ENCODE results near the gene LRRC28.

The LRRC28 gene

DNA sequence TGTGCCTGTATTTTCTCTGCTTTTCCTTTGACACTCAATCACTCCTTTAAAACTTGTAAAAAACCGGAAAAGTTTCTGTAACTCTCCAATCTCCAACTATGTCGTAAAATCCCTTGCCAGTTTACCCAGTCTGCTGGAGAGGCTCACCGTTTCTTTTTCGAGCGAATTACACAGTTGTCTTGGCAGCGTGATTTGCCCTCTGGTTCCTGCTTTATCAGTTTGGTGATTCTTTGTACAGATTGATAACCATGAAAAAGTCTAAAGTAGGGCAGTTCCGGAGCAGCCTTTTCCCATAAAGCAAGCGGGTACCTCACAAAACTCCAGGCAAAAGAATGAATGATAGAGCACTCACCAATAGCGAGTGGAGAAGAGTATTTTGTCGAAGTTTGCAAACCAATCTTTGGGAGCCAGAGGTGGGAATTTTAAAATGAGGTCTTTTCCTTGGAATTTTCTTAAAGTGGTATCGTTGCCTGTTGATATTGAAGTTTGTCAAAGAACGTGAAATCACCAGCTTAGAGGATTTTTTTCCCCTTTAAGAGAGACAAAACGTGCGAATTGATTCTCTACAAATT, 1.9 kb upstream of the LRRC28 start, which contains the start of gene TTC23:
Gene TTC23, minus strand, starts transcription at position 312 of the 572 bp plus-strand sequence. CDS start 20,869 bp downstream, outside the sequence.
- peak in 19 of 56 donors; percentile 2 to 50 (median 12) for DNase-seq

DNA sequence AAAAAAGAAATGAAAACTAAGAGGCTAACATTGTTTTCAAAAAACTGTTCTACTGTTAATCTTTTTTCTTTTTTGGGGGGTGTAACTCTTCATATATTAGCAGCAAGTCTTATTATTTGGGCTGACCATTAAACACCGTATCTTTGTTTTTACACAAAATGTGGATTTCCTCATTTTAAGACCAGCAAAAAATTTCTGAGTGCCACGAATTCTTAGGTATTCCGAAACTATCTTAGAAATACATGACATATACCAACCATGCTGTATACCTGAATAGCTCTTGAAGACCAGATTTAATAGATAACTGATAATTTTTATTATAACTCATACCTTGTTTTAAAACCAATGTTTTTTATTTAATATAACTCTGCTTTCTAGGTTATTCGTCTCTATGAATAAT, 1.3 kb upstream of the LRRC28 start:
- no peak for DNase-seq

DNA sequence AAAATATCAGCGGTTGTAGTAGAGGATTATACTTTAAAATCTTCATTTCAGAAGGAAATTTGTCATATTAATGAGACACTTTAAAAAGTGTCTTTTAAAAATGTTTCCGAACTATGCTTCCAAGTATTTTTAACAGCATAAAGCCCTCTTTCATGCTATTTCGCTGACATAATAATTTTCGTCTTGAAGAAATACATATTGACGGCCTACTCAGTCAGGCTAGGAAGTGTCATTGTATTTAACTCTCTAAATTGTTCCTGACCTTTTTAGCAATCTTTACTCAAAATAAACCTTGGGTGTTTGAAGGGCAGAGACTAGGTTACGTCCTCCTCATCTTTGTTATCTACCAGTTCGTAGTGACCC, 806 bp upstream of the LRRC28 start:
- no peak for DNase-seq

DNA sequence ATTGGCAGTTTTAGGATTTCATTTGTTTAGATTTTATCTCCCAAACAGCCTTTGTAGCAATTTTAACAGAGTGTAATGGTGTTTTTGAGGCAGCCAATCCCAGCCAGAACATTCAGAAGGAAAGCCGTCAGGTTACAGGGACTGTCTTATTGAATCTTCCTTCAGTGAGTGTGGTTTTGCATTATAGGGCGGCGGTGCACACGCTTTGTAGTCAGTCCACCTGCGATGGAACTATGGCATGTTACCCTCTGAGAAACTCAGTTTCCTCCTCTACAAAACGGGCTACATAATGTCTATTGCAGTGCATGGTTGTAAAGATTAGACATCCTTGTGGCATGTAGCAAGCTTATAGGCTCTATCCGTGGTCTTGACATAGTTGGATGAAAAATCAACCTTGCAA, 1.0 kb downstream of the LRRC28 start:
- no peak for DNase-seq

DNA sequence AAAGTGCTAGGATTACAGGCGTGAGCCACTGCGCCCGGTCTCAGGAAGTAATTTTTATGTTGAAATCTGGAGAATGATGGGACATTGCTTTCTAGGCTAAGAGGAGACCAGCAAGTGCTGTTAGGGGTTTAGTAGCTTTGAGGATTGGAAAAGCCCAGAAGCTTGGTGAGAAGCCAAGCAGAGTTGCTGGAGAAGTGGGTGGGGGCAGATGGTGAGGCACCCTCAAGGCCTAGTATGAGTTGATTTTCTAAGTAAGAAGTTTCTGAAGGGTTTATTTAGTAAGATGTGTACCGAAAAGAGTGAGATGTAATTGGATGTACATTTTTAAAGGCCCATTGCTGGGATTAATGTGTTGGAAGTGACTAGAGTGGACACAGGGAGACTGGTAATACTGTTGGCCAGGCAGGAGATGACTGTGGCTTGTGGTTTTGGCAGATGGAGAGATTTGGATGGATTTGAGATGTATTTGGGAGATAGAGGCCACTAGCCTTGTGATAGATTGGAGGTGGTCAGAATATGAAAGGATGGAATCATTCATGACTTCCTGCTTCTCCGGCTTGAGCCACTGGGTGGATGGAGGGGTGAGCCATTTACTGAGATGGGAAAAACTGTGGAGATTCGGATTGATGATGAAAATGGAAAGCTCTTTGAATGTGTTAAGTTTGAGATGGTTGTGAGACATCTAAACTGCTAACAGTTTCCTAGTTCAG, 2.3 kb downstream of the LRRC28 start:
- no peak for DNase-seq

DNA sequence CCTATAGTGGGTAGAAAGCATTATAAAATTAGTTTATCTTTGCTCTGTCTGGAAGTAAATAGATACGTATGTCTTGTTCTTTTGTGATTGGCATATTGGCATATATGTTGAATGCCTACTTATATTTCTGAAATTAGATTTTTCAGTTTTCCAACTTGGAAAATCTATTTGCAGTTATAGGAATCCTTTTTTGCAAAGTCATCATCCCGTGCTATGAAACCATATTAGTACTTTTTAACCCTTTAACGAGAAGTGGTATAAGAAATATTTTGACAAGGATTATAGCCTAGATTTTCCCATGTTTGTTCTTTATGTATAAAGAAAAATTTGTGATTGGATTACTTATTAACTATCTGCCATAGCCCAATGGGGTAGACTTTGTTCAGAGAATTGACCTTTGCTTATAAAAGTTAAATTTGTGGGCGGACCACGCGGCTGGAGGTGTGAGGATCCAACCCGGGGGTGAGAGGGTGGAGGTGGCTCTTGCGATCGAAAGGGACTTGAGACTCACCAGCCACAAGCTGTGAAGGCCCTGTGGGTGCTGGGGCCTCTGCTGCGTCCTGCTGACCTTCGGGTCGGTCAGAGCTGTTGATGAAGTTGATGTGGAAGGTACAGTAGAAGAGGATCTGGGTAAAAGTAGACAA, 5.9 kb downstream of the LRRC28 start:
- DNase-seq = no peak

DNA sequence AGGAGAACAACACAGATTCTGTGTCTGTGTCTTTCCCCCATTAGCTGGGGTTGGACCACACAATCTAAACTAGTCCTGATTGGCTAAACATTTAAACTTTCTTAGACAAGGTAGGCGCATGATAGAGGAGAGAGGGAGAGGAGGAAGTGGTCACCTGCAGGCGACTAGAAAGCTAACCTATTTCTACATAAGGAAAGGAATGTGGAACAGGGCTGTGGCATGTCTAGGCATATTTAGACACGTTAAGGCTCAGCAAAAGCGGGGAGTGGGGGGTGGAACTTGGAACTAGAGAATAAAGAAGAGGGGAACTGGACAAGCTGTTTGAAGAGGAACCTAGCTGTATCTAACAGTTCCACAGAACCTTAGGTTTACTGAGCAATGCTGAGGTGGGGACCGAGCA, 12.8 kb downstream of the LRRC28 start:
- DNase-seq = no peak

DNA sequence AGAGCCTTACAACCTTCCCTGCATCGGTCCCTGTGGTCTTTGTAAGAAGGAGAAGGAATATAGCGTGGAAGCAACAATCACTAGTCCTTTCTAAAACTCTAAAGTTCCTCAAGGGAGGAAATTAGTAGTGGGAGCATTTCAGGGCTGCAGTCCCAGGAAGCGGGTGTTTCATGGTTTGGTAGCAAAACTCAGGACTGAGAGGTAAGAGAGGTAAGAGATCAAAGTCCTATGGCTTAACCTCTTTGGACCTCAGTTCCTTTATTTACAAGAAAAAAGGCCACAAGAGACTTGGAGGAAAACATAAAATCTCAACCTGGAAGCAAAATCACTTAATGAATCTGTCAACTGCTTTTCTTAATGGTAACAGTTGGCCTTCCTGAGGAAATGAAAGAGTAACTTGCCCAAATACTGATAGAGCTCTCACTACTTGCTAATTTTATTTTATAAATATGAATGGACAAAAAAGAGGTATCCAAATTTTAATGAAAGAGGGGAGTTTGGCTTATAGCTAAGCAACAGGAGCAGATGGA, 14.3 kb downstream of the LRRC28 start:
- DNase-seq = no peak

DNA sequence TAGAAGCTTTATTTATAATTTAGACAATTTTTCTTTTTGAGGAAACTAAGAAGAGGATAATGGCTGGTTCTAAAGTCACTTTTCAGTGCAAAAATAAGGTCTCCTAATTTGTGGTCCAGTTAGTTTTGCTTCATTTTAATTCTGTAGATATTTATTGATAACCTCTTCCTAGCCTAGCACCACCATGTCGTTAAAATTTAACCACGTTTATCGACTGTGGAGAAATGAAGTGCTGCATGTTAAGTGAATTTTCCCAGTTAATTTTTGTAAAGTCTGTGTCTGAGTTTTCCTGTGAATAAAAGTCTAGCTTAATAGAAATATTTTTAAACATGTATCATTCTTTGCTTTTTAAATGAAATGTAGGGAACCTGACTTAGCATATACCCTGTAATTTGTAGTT, 16.7 kb downstream of the LRRC28 start:
- no peak for DNase-seq

DNA sequence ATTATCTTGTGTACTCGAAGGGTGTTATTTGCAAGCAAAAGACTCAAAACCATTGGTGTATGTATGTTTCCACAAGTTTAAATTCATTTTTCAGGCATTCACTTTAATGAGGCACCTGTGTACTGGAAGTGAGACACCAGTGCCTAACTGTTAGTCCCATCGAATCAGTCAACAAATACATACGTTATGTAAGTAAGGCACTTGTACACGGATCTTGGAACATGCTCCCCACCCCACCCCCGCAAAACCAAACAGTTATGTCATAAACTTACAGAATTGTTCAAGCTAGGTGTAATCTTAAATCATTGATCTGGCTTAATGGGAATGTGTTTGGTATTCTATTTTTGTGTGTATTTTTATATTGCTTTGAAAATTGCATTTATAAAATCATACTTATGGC, 17.1 kb downstream of the LRRC28 start:
- DNase-seq = no peak

DNA sequence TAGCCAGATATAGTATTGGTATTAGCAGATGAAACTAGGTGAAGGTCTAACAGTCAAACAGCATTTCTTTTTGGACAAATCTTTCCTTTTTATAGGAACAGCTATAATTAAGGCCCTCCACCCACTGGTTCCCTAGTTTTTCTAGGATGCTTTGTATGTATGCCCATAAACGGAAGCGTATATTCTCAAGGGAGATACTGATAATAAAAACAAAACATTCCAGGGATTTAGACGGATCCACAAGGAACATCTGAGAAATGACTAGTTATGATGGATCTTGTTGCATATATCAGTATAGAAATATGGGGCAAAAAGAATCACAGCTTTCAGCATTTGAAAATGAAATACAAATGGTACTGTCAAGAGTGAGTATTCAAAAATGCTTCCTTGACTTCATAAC, 22.5 kb downstream of the LRRC28 start:
- no peak for DNase-seq

DNA sequence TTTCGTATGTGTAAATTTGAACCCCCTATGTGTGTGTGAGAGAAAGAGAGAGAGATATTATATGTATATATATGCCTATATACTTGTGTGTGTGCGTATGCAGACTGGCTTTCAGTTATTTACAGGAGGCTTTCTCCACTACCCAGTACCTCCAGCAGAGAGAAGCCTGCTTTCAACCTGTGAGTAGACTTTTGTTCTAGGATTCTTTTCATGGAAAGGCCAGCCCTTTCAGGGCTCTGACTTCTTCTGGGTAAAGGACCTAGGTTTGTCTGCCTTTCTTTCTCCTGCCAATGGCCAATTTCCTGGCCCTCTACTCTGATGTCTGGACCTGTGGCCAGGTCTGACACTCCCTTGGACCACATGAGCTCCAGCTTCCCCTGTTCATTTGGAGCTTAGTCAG, 23.8 kb downstream of the LRRC28 start:
- no peak for DNase-seq

DNA sequence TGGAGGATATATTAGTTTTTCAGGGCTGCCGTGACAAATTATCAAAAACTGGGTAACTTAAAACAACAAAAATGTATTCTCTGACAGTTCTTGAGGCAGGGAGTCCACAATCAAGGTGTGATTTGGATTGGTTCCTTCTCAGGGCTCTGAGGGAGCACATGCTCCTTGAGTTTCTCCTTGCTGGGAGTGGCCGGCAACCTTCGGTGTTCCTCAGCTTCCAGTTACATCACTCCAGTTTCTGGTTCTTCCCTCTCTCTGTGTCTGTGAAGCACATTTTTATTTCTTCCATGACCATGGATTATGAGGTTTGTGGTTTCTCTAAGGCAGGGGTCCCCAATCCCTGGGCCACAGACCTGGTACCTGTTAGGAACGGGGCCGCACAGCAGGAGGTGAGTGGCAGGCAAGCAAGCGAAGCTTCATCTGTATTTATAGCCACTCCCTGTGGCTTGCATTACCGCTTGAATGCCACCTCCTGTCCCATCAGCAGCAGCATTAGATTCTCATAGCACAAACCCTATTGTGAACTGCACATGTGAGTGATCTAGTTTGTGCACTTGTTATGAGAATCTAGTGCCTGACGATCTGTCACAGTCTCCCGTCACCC, 24.3 kb downstream of the LRRC28 start:
- no peak for DNase-seq

DNA sequence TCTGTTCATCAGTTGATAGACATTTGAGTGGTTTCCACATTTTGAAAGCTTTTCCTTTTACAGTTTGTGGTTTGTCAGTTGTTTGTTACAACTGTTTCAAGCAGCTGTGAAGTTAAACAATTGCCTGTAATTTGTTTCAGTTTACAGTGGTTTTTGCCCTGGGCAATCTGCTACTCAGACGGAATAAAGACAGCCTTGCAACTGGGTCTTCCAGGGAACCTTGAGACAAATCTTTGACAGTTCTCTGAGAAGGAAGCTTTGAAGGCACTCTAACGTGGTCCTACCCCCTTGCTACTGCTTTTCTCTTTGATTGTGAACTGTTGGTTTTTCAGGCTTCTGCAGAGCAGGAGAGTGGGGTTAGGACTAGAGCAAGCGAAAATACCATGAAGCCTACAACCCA, 28.0 kb downstream of the LRRC28 start:
- DNase-seq = no peak

DNA sequence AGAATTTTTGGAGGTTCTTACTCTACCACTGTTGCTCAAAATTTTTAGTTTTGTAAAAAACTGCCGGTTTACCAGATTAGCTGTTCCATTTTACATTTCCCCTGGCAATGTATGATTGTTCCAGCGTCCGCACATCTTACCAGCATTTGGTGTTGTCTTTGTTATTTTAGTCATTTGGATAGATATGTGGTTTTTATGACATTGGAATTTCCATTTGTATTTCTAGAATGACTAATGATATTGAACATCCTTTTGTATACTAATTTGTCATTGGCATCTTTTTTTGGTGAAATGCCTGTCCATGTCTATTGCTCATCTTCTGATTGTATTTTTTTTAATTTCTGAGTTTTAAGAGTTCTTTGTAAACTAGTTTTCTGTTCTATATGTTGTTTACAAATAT, 28.5 kb downstream of the LRRC28 start:
- no peak for DNase-seq

DNA sequence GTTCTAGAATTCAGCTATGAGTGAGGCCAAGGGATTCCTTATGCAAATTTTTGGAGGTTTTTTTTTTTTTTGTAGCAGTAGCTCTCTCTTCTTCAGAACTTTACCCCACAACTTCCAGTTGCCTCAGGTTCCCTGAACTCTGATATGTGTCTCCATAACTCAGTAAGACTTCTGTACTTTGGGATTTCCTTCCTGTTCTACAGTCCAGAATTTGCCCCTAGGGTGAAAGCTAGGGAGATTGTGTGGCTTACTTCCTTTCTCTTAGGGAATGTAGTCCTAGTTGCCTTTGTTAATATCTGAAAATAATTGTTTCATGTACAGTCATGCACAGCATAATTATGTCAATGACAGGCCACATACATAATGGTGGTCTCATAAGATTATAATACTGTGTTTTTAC, 30.8 kb downstream of the LRRC28 start:
- DNase-seq = no peak

DNA sequence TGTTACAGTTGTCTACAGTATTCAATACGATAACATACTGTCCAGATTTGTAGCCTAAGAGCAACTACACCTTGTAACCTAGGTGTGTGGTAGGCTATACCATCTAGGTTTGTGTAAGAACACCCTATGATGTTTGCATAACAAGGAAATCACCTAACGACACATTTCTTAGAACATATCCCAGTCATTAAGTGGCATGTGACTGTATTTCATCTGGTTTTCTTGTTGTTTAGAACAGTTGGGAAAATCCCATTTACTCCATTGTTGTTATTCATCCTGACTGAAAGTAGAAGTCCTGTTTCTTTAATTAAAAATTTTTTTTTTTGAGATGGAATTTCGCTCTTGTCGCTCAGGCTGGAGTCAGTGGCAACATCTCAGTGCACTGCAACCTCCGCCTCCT, 31.3 kb downstream of the LRRC28 start:
- DNase-seq = no peak

DNA sequence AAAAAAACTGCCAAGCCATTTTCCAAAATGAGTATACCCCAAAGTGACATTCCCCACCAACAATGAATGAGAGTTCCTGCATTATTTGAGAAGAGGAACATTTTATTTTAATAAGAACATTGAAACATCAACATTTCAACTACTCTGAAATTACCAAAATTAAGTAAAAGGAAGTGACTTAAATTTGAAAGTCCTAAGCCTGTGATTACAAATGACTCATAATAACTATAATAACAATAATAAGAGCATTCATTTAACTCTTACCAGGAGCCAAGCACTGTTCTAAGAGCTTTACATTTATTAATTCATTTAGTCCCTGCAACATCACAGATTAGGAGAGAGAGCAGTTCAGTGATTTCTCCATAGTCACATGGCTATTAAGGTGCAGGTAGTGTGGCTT, 32.4 kb downstream of the LRRC28 start:
- DNase-seq = no peak

DNA sequence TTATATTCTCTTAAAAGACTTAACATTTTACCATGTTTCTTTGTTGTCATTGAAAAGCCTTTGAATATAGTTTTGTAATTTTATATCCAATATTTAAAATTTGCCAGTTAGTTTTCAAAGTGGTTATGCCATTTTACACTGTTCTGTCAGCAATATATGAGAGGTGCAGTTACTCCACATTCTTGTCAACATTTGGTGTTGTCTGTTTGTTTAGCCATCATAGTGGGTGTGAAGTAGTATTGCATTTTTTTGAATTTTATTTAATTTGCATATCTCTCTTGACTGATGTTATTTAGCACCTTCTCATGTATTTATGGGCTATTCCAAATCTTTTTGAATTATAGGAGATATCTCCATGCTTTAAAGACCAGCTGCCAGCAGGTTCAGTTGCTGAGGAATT, 40.4 kb downstream of the LRRC28 start:
- DNase-seq = no peak

DNA sequence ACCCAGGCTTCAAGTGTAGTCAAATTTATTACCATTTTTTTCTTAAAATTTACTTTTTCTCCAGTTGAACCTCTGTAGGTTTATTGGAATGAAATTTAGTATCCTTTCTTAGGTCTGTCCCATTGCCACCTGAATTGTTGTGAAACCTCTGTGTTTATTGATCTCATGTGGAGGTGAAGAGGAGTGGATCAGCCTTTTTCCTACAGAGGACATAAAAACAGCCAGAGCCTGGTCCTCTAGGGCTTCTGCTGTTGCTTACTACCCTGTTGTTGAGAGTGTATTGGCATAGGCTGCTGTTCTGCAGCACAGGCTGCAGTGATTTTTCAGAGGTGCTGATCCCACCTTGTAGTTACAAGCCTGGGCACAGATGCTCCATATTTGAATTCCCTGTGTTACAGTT, 44.6 kb downstream of the LRRC28 start:
- DNase-seq = no peak

DNA sequence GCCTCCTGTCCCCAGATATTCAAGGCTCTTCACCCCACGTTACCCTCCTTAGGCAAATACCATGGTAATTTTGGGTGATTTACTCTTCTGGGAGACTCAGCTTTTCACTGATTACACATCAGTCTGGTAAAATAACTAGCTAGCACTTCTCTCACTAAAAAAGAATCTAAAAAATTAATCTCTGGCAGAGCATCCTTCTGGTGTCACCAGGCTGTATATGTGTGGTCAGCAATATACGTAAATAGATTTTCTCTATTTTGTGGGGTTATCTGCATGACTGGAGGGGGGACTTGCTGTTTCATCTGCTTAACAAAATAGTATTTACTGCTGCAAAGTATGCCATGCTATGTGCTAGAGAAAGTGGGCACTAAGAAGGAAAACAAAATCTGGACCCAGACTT, 45.1 kb downstream of the LRRC28 start:
- DNase-seq = no peak

DNA sequence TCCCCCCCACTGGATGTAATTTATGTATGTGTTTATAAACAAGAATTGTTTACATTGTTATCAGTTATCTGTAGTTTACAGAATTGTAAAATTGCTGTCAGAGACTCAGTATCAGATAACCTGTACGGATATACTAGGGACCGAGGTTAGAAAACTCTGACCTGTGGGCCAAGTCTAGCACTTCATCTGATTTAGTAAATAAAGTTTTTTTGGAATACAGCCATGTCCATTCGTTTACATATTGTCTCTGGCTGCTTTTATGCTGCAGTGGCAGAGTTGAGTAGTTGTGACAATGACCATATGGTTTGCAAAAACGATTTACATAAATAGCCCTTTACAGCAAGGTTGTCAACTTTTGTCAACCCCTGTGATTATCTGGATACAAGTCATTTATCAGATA, 52.6 kb downstream of the LRRC28 start:
- DNase-seq = no peak

All from nucleus accumbens (tissue), 56 donors.